NCI-H774 (cell line): ENCODE data around the gene FGF14.

Experiments used
- DNase-seq: peaks from one replicate; lab custom pipeline; 2025; lab: John Stamatoyannopoulos, UW

The FGF14 gene

GRCh38 chr13:101930331-101930730, 471.5 kb downstream of the FGF14 start:
- no peak for DNase-seq

- no peak for DNase-seq
These were observed 476.1 kb downstream of the FGF14 start for GRCh38 chr13:101925731-101926130.

DNA sequence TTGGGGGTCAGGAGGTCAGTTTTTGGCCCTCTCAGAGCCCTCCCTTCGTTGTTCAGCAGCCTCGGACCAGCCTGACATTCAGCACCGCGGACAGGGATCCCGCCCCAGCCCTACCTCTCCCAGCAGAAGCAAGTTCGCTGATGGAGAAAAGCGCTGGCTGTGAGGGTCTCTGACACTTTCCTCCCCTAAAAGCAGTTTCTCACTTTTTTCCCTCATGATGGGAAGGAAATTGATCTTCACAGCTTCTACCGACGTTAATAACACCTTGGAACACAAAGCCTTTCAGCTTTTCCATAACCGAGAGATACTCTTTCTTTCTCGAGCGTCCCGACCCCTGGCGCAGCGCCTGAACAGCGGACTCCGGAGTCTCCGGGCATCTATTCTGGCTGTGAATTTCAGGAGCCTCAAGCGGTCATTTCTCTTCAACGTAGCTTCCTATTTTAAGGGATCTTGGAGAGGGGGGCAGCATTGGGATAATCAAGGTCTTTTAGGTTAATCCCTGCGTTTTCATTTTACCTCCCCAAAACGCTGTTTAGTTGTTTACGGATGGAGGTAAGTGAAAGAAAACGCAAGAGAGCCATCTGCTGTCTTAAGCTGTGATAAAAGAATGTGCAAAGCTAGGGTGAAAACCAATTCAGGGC, 482.2 kb downstream of the FGF14 start:
- DNase-seq = no peak

DNA sequence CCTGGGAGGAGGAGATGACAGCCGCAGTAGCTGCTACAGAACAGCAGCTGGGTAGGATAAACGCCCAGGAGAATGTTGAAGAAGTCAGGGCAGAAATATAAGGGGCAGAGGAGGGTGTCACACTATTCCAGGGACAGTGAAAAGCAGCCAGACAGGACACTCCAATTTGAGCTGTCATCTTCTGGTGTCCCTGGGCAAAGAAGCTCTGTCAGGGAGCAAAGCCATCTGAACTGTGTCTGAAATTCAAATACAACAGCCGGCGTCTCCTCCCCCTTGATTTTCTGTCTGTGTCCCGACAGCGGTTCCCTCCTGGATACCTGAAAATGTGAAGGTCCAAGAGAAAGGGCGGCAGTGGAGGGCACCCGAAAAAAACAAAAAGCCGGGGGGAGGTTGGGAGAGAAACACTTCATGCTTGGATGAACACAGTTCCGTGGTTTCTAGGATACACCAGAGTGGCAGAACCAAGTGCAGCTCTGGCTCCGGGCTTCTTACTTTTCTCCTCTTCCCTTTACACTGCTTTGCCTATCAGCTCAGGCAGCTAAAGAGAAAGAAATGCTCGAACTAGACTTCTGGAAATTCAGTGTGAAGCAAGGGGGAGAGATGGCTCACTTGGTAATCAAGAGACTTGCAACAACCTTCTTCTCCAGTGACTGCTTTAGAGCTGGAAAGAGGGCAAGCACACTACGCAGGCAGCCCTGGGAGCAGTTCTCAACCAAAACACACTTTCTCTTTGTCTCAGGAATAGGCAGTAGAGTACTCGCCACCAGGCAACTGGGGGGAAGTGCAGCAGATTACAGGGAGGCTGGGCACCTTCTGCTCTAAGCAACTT, 483.8 kb downstream of the FGF14 start:
- peak; percentile 64 for DNase-seq

DNA sequence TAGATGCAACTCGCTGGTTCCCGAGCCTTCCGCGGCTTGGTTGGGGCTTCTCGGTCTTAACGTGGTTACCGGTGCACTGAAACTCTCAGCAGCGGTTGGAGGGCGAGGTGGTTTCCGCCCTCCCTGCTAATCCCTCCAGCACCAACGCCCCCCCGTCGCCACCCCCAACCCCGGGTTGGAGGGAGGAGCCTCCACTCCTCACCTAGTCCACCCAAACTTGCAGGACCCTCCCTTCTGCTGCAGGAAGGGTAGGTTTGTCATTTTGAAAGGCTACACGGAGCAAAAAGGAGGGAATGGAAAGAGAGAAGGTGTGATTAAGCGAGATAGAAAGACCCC, 484.4 kb downstream of the FGF14 start:
- DNase-seq = peak; percentile 68

- DNase-seq = no peak
These were observed 484.9 kb downstream of the FGF14 start for GRCh38 chr13:101916775-101917474.

GRCh38 chr13:101916108-101916774, 485.6 kb downstream of the FGF14 start:
- peak; percentile 22 for DNase-seq

- DNase-seq = no peak
These were observed 486.1 kb downstream of the FGF14 start for GRCh38 chr13:101915755-101916107.

DNA sequence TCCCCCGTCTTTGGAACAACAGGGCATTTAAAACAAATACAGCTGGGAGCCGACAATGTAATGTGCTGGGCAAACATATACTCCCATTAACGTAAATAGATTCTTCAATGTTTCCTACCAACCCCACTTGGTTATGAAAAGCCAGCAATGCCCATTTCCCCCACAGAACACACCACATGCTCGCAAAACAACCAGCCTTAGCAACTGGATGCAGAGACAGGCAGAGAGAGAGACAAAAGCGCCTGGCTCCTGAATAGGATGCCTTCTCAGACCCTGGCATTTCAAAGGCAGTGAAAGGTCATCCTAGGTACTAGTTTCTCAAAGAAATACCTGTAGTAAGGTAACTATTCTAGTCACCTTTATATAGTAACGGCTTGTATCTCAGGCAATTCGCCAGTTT, 486.5 kb downstream of the FGF14 start:
- DNase-seq = peak; percentile 77

DNA sequence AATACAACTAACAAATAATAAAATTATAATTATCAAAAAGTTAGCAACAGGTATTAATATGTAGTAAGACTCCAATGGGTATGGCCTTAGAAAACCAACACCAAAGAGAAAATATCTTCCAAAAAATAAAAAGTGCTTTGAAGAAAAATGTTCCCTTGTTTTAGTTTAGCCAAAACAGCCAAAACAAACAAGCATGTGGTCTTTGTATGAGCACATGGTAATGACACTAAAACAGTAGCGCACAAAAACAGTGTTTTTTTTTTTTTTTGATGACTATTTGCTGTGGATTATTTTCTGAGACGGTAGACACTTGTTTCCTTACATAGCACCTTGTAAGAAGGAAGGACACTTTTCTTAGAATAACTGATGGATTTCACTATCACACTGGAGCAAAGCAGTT, 490.1 kb downstream of the FGF14 start:
- no peak for DNase-seq

DNA sequence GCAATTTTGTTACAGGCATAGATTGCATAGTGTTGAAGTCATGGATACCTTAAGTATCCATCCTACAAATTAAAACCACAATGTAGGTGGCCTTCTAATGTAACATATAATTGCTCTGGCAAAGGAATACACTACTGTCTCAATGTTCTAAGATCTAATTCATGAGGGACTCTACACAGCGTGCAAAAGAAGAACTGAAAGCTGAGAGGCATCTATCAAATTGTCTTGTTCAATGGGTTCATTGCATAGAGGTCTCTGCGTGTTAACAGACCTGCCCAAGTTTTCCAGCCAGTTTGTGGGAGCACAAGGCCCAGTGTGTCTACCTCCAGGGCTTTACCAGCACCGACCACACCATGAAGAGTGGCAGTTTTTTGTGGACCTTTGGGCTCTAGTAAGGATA, 498.0 kb downstream of the FGF14 start:
- DNase-seq = no peak

- no peak for DNase-seq
These were observed 503.2 kb downstream of the FGF14 start for GRCh38 chr13:101898676-101899075.

GRCh38 chr13:101896541-101896940, 505.3 kb downstream of the FGF14 start:
- DNase-seq = no peak

GRCh38 chr13:101893021-101893420, 508.8 kb downstream of the FGF14 start:
- DNase-seq = no peak

DNA sequence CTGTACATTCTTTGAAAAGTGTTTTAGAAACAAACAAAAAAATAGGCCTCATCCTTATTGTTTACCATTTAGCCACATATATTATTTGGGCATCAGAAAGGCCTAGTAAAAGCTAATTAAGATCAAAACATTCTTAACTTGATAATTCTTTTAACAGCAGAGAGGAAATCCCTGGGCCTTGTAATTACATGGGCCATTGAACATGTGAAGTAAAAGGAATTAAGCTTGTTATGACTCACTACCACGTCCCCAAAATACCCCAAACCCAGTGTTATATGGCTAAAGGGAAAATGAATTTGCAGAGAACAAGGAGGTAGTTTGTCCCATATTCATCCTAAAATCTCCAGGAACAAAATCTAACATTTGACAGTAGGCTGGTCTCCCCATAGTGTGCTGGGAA, 509.6 kb downstream of the FGF14 start:
- DNase-seq = no peak

DNA sequence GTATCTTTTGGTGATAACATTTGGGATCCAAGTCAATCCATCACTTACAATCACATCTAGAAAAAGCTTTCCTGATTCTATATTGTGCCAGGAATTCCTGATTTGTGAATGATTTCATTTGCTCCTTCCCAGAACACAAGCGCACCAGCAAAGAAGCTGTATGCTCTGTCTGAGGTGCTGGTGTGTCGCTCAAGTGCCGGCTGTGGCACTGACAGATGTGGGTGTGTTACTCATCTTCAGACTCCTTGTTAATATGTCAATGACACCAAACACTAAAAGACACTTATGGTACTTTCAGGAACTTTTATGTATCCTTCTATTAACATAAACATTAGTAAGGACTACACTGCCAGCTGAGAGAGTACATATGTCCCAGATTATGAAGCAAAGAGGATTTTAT, 520.3 kb downstream of the FGF14 start:
- no peak for DNase-seq

GRCh38 chr13:101880581-101880980, 521.3 kb downstream of the FGF14 start:
- DNase-seq = no peak

- DNase-seq = no peak
These were observed 524.9 kb downstream of the FGF14 start for GRCh38 chr13:101876951-101877350.

DNA sequence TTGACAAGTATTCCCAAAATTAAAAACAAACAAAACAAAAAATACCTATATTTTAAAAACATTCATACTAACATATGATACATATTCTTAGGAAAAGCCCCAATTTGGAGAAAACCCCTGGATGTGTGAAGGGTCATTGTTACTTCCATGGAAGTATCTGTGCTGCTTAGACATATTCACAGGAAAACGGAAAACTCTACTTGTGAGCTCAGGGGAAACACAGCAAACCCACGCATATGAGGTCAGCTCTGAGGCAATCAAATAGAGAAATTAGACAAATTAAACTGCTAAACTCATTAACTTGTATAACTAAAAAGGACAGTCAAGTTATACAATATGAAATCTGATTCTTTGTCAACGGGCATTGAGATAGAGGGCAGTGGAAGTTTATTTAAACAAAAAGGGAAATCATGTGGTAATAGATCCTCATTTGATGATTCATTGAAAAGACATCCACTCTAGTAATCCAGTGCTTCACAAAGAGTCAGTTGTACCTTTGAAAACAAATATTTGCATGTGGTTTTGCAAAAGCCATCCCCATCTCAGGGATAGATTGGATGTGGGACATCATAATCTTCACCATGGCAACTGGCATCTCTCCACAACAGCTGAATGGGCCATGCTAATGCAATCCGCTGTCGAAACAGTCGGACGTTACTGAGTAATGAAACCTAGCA, 526.0 kb downstream of the FGF14 start:
- DNase-seq = peak; percentile 72

DNA sequence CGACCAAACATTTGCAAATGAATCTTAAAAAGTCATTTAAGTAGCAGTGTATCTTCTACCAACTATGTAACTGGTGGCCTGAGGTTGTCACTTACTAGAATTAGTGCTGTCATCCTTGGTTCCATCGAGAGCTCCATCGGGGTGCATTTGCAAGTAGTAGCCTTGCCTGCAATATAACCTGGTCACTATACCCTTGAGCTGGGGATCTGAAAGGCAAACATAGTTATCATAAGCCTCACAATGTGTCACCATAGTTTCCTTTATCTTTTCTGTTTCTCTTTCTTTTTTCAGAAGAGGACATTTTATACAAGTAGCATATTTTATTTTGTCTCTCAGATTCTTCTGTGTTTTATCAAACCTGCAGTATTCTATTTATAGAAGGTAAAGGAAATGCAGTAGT, 526.8 kb downstream of the FGF14 start:
- DNase-seq = no peak

- no peak for DNase-seq
These were observed 532.3 kb downstream of the FGF14 start for GRCh38 chr13:101869553-101869952.
